Parathyroid adenoma (tissue), 2 donors: ENCODE measurements around the gene NRP2.

ENCODE experiments used
- H2AFZ ChIP-seq: fragments of 300-600 bp; sonication (generic); one replicate; pipeline ENCODE4 v1.7.0; 2017; ENCODE audit warnings: antibody characterized with exemption, mild to moderate bottlenecking
- H3K27ac ChIP-seq: fragments of 300-600 bp; sonication (generic); one replicate; pipeline ENCODE4 v1.7.0; 2017
- H3K27me3 ChIP-seq: fragments of 300-600 bp; sonication (generic); one replicate; pipeline ENCODE4 v1.7.0; 2017; ENCODE audit warnings: low read length; ENCODE audit not compliant: control insufficient read depth, insufficient read depth
- H3K36me3 ChIP-seq: fragments of 300-600 bp; sonication (generic); one replicate; pipeline ENCODE4 v1.7.0; 2017; ENCODE audit warnings: low read length; ENCODE audit not compliant: control insufficient read depth, insufficient read depth
- H3K4me1 ChIP-seq: fragments of 300-600 bp; sonication (generic); one replicate; pipeline ENCODE4 v1.7.0; 2017; ENCODE audit warnings: control low read depth
- H3K4me2 ChIP-seq: fragments of 300-600 bp; sonication (generic); one replicate; pipeline ENCODE4 v1.7.0; 2017; ENCODE audit warnings: low read length
- H3K4me3 ChIP-seq: fragments of 300-600 bp; sonication (generic); one replicate; pipeline ENCODE4 v1.7.0; 2017; ENCODE audit warnings: low read depth, low read length
- H3K79me2 ChIP-seq: fragments of 300-600 bp; sonication (generic); one replicate; pipeline ENCODE4 v1.7.0; 2017; ENCODE audit warnings: control low read depth
- H3K9ac ChIP-seq: fragments of 300-600 bp; sonication (generic); one replicate; pipeline ENCODE4 v1.7.0; 2017; ENCODE audit warnings: mild to moderate bottlenecking
- H3K9me3 ChIP-seq: fragments of 300-600 bp; sonication (generic); one replicate; pipeline ENCODE4 v1.7.0; 2017; ENCODE audit warnings: low read length; ENCODE audit not compliant: control insufficient read depth
- TF ChIP-seq, protein P1 (sequence below): fragments of 300-600 bp; sonication (generic); IDR thresholded peaks from one replicate; pipeline ENCODE4 v1.7.0; 2017; ENCODE audit warnings: antibody characterized with exemption, mild to moderate bottlenecking
- donor health status: primary hyperparathyroidism.

NRP2 gene

GRCh38 chr2:205695460-205695991 lies 13.2 kb downstream of the NRP2 start:
- no peak overlapping the region for H3K4me3 ChIP-seq
- H2AFZ ChIP-seq: no peak overlapping the region
- no peaks in the 10 kb centered on the region for H3K4me1 ChIP-seq
- H3K9me3 ChIP-seq: no peaks in the 10 kb centered on the region
- H3K27me3 ChIP-seq: no peaks in the 10 kb centered on the region
- H3K4me2 ChIP-seq: no peak overlapping the region
- H3K9ac ChIP-seq: no peak overlapping the region
- H3K36me3 ChIP-seq: no peaks in the 10 kb centered on the region
- TF ChIP-seq, protein P1, sequence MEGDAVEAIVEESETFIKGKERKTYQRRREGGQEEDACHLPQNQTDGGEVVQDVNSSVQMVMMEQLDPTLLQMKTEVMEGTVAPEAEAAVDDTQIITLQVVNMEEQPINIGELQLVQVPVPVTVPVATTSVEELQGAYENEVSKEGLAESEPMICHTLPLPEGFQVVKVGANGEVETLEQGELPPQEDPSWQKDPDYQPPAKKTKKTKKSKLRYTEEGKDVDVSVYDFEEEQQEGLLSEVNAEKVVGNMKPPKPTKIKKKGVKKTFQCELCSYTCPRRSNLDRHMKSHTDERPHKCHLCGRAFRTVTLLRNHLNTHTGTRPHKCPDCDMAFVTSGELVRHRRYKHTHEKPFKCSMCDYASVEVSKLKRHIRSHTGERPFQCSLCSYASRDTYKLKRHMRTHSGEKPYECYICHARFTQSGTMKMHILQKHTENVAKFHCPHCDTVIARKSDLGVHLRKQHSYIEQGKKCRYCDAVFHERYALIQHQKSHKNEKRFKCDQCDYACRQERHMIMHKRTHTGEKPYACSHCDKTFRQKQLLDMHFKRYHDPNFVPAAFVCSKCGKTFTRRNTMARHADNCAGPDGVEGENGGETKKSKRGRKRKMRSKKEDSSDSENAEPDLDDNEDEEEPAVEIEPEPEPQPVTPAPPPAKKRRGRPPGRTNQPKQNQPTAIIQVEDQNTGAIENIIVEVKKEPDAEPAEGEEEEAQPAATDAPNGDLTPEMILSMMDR: no peak
- H3K79me2 ChIP-seq: no peaks in the 10 kb centered on the region
- no peak overlapping the region for H3K27ac ChIP-seq

GRCh38 chr2:205696331-205696926 lies 14.1 kb downstream of the NRP2 start:
- Histone ChIP-seq H3K4me1 (no peaks in the 10 kb centered on the region), H3K27ac (no peak overlapping the region), H3K79me2 (no peaks in the 10 kb centered on the region), H2AFZ (no peak overlapping the region), H3K4me3 (no peak overlapping the region), H3K9ac (no peak overlapping the region), H3K4me2 (no peak overlapping the region), H3K36me3 (no peaks in the 10 kb centered on the region), H3K9me3 (no peaks in the 10 kb centered on the region), H3K27me3 (no peaks in the 10 kb centered on the region)
- TF ChIP-seq, protein P1: no peak

DNA sequence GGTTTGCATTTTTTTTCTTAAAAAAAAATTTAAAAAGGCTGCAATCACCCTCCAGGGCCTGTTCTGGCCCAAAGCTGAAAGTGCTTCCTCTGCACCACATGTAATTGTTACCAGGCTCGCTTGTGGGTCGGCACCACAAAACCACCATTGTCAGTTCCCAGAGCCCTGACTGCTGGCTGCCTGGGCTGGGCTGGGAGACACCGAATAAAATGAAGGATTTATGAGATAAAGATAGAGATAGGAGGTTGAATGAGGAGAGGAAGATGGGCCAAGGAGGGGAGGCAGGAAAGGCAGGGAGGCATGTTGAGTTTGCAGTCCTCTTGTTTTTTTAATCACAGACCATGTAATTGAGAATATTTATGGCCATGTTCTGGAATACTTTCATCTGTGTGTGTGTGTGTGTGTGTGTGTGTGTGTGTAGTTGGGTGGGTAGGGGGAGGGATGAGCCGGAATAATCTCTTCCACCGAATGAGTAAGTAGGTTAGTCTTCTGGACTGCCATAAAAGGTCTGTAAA lies 14.7 kb downstream of the NRP2 start:
- H3K36me3 ChIP-seq: no peaks in the 10 kb centered on the region
- TF ChIP-seq, protein P1: no peak
- no peak overlapping the region for H3K4me2 ChIP-seq
- H3K4me3 ChIP-seq: no peak overlapping the region
- H3K9me3 ChIP-seq: no peaks in the 10 kb centered on the region
- no peaks in the 10 kb centered on the region for H3K79me2 ChIP-seq
- H3K27me3 ChIP-seq: no peaks in the 10 kb centered on the region
- H3K9ac ChIP-seq: no peak overlapping the region
- H2AFZ ChIP-seq: no peak overlapping the region
- no peaks in the 10 kb centered on the region for H3K4me1 ChIP-seq
- H3K27ac ChIP-seq: no peak overlapping the region

DNA sequence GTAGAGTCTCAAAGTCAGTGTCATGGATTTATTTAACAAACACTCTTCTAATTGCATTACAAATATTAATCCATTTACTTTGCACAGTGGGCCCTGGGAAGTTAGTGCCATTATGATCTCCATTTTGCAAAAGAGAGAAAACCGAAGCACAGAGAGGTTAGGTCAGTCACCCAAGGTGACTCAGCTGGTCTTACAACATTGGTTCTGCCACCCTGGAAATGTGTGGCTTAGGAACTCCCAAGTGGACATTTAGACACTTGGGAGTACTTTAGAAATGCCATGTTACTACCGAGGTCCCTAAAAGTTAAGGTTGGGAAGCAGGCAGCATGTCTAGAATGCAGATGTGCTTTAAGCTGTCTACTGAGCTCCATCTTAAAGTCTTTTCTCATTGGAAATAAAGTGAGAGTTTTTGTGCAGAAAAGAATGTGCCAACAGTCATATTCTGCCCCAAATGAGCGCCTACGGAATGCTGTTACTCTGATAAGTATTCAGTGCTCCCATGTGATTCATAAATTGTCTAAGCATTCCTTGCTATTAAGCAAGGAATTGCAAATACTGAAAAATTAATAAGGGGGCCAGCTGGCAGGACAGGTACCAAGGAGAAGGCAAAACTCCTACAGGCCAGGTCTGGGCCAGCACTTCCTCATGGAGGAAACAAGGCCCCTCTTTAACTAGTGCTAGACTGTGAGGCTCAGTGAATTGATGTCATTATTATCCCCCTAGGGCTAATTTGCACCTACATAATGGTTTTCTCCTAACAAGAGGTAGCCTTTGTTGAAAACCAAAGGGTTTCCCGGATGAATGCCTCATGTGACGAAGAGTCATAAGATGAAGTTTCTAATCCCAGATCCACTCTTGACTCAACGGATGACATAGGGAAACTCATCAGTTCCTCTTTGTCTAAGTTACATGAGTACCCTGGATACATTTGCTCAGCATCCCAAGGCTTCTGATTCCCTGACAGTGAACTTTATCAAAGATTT lies 16.3 kb downstream of the NRP2 start:
- Histone ChIP-seq H3K27ac (no peak overlapping the region), H2AFZ (no peak overlapping the region), H3K9ac (no peak overlapping the region), H3K4me1 (peaks cover 2% of the 10 kb centered on the region), H3K4me3 (no peak overlapping the region), H3K27me3 (no peaks in the 10 kb centered on the region), H3K4me2 (no peak overlapping the region), H3K9me3 (no peaks in the 10 kb centered on the region), H3K79me2 (no peaks in the 10 kb centered on the region), H3K36me3 (no peaks in the 10 kb centered on the region)
- TF ChIP-seq, protein P1: no peak
